ENCODE measurements around the gene HECA. TPM values are rescaled to one million over a fixed set of nuclear protein-coding genes. Genes with fewer than 3 reads are reported as not detected.

HECA gene
- total RNA-seq, 1 experiment from 2014 or later = 14.3 TPM

GRCh38 chr6:139161817-139162284, 27.0 kb downstream of the HECA start:
- H3K27ac ChIP-seq (ENCODE audit: low read depth, low read length, poor library complexity, severe bottlenecking) = no peak overlapping the region
- intact Hi-C loops (cut with micrococcal nuclease; ENCODE audit: unreplicated experiment) = no loop called here
- BruUV-seq (replicated peaks) = no TSS peak
- H3K4me1 ChIP-seq (ENCODE audit: insufficient read depth, low read length, poor library complexity, severe bottlenecking) = no peaks in the 10 kb centered on the region
- peaks cover 1% of the 10 kb centered on the region for H3K36me3 ChIP-seq (ENCODE audit: insufficient read depth, low read length, poor library complexity, severe bottlenecking)
- H3K9me3 ChIP-seq (ENCODE audit: low read depth, low read length, poor library complexity, severe bottlenecking) = no peaks in the 10 kb centered on the region
- no peaks in the 10 kb centered on the region for H3K27me3 ChIP-seq (replicated peaks; ENCODE audit: insufficient read depth, low read depth, low read length, poor library complexity)
- no peak overlapping the region for H3K4me3 ChIP-seq (ENCODE audit: low read depth, low read length, poor library complexity, severe bottlenecking)
- TF ChIP-seq EZH2 (IDR thresholded peaks at IDR 0.05; ENCODE audit: borderline replicate concordance, low read depth, low read length, poor library complexity, severe bottlenecking) = no peak
- no peak for TF ChIP-seq CTCF (conservative IDR thresholded peaks at IDR 0.05; ENCODE audit: low read depth, low read length)
- ChIA-PET POLR2A (ENCODE audit: low non-redundant PET) (no interaction called here), CTCF (no interaction called here)
- peak; percentile 11 for DNase-seq (ENCODE audit: low spot score)

- Histone ChIP-seq H3K9me3 (ENCODE audit: low read depth, low read length, poor library complexity, severe bottlenecking) (no peaks in the 10 kb centered on the region), H3K4me1 (ENCODE audit: insufficient read depth, low read length, poor library complexity, severe bottlenecking) (no peaks in the 10 kb centered on the region), H3K27me3 (replicated peaks; ENCODE audit: insufficient read depth, low read depth, low read length, poor library complexity) (no peaks in the 10 kb centered on the region), H3K36me3 (ENCODE audit: insufficient read depth, low read length, poor library complexity, severe bottlenecking) (peaks cover 6% of the 10 kb centered on the region), H3K4me3 (ENCODE audit: low read depth, low read length, poor library complexity, severe bottlenecking) (no peak overlapping the region), H3K27ac (ENCODE audit: low read depth, low read length, poor library complexity, severe bottlenecking) (no peak overlapping the region)
- ChIA-PET POLR2A (ENCODE audit: low non-redundant PET) (no interaction called here), CTCF (no interaction called here)
- no TSS peak for BruUV-seq (replicated peaks)
- DNase-seq (ENCODE audit: low spot score) = peak; percentile 14
- intact Hi-C loops (cut with micrococcal nuclease; ENCODE audit: unreplicated experiment) = no loop called here
- TF ChIP-seq CTCF (conservative IDR thresholded peaks at IDR 0.05; ENCODE audit: low read depth, low read length) (no peak), EZH2 (IDR thresholded peaks at IDR 0.05; ENCODE audit: borderline replicate concordance, low read depth, low read length, poor library complexity, severe bottlenecking) (no peak)
Observed at GRCh38 chr6:139164001-139164400, 29.1 kb downstream of the HECA start.

GRCh38 chr6:139165324-139165723, 30.4 kb downstream of the HECA start:
- H3K4me1 ChIP-seq (ENCODE audit: insufficient read depth, low read length, poor library complexity, severe bottlenecking) = no peaks in the 10 kb centered on the region
- DNase-seq (ENCODE audit: low spot score) = no peak
- no TSS peak for BruUV-seq (replicated peaks)
- no peak for TF ChIP-seq CTCF (conservative IDR thresholded peaks at IDR 0.05; ENCODE audit: low read depth, low read length)
- TF ChIP-seq EZH2 (IDR thresholded peaks at IDR 0.05; ENCODE audit: borderline replicate concordance, low read depth, low read length, poor library complexity, severe bottlenecking) = no peak
- CTCF ChIA-PET = no interaction called here
- H3K27me3 ChIP-seq (replicated peaks; ENCODE audit: insufficient read depth, low read depth, low read length, poor library complexity) = no peaks in the 10 kb centered on the region
- H3K4me3 ChIP-seq (ENCODE audit: low read depth, low read length, poor library complexity, severe bottlenecking) = no peak overlapping the region
- no peaks in the 10 kb centered on the region for H3K9me3 ChIP-seq (ENCODE audit: low read depth, low read length, poor library complexity, severe bottlenecking)
- H3K36me3 ChIP-seq (ENCODE audit: insufficient read depth, low read length, poor library complexity, severe bottlenecking) = peaks cover 6% of the 10 kb centered on the region
- no peak overlapping the region for H3K27ac ChIP-seq (ENCODE audit: low read depth, low read length, poor library complexity, severe bottlenecking)
- intact Hi-C loops (cut with micrococcal nuclease; ENCODE audit: unreplicated experiment) = no loop called here
- POLR2A ChIA-PET (ENCODE audit: low non-redundant PET) = no interaction called here

All from A673 (cell line).